ENCODE results near the gene CTRB2.

Gene CTRB2

DNA sequence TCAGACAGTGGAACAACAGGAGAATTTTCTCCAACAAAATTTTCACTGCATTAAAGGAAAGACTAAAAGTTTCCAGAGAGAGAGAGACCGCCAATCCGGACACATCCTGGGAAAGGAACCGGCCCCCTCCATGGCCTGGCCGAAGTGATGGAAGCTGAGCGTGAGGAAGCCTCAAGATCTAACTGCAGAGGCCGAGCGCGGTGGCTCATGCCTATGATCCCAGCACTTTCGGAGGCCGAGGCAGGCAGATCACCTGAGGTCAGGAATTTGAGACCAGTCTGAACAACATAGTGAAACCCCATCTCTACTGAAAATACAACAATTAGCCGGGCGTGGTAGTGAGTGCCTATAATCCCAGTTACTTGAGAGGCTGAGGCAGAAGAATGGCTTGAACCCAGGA, 3.9 kb downstream of the CTRB2 start:
- H3K27ac ChIP-seq, result no peak overlapping the region
- H3K27me3 ChIP-seq, result peaks cover 22% of the 10 kb centered on the region
- no peaks in the 10 kb centered on the region for H3K4me1 ChIP-seq (ENCODE audit: control insufficient read depth in 1 of 2, insufficient read depth in 1 of 2, low read depth in 1 of 2, low read length in 1 of 2)
- TF ChIP-seq, protein P1, sequence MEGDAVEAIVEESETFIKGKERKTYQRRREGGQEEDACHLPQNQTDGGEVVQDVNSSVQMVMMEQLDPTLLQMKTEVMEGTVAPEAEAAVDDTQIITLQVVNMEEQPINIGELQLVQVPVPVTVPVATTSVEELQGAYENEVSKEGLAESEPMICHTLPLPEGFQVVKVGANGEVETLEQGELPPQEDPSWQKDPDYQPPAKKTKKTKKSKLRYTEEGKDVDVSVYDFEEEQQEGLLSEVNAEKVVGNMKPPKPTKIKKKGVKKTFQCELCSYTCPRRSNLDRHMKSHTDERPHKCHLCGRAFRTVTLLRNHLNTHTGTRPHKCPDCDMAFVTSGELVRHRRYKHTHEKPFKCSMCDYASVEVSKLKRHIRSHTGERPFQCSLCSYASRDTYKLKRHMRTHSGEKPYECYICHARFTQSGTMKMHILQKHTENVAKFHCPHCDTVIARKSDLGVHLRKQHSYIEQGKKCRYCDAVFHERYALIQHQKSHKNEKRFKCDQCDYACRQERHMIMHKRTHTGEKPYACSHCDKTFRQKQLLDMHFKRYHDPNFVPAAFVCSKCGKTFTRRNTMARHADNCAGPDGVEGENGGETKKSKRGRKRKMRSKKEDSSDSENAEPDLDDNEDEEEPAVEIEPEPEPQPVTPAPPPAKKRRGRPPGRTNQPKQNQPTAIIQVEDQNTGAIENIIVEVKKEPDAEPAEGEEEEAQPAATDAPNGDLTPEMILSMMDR (IDR thresholded peaks at IDR 0.05), result no peak
- no peaks in the 10 kb centered on the region for H3K9me3 ChIP-seq
- no peak overlapping the region for H3K4me3 ChIP-seq (ENCODE audit: low read depth in 1 of 2, low read length in 1 of 2)
- no peaks in the 10 kb centered on the region for H3K36me3 ChIP-seq

DNA sequence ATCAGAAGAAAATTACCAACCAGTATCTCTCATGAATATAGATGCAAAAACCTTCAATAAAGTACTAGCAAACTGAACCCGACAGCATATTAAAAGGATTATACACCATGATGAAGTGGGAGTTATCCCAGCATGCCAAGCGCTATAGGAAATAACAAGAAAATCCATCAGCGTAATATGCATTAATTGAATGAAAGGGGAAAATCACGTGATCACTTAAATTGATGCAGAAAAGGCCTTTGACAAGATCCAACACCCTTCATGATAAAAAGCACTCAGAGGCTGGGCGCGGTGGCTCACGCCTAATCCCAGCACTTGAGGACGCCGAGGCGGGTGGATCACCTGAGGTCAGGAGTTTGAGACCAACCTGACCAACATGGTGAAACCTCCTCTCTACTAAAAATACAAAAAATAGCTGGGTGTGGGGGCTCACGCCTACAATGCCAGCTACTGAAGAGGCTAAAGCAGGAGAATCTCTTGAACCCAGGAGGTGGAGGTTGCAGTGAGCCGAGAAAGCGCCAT, 4.8 kb downstream of the CTRB2 start:
- no peaks in the 10 kb centered on the region for H3K4me1 ChIP-seq (ENCODE audit: control insufficient read depth in 1 of 2, insufficient read depth in 1 of 2, low read depth in 1 of 2, low read length in 1 of 2)
- no peak overlapping the region for H3K27ac ChIP-seq
- H3K9me3 ChIP-seq, result no peaks in the 10 kb centered on the region
- no peaks in the 10 kb centered on the region for H3K36me3 ChIP-seq
- TF ChIP-seq, protein P1 (IDR thresholded peaks at IDR 0.05), result no peak
- H3K27me3 ChIP-seq, result peaks cover 32% of the 10 kb centered on the region
- H3K4me3 ChIP-seq (ENCODE audit: low read depth in 1 of 2, low read length in 1 of 2), result no peak overlapping the region

DNA sequence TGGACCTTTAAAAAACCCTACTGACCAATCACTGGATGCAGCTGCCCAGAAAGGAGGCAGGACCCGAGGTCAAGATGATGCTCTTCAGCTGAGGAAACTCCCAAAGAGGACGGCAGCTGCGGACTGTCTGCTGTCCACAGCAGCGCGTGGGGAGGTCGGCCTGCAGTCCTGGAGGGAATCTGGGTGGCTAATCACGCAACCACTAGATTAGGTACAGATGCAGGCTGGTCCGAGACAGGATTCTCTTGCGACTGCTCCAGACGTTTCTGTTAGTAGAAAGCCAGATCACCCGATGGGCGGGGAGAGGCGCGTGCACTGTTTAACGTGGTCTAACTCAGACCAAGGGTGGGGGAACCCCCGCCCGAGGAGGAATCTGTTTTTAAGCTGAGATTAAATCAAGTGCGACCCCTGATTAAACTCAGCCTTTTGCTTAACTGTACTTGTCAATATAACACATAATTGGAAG, 8.8 kb downstream of the CTRB2 start:
- Histone ChIP-seq H3K27ac (no peak overlapping the region), H3K4me1 (ENCODE audit: control insufficient read depth in 1 of 2, insufficient read depth in 1 of 2, low read depth in 1 of 2, low read length in 1 of 2) (no peaks in the 10 kb centered on the region), H3K27me3 (peaks cover 61% of the 10 kb centered on the region), H3K4me3 (ENCODE audit: low read depth in 1 of 2, low read length in 1 of 2) (no peak overlapping the region), H3K9me3 (no peaks in the 10 kb centered on the region), H3K36me3 (no peaks in the 10 kb centered on the region)
- TF ChIP-seq, protein P1 (IDR thresholded peaks at IDR 0.05), result no peak

DNA sequence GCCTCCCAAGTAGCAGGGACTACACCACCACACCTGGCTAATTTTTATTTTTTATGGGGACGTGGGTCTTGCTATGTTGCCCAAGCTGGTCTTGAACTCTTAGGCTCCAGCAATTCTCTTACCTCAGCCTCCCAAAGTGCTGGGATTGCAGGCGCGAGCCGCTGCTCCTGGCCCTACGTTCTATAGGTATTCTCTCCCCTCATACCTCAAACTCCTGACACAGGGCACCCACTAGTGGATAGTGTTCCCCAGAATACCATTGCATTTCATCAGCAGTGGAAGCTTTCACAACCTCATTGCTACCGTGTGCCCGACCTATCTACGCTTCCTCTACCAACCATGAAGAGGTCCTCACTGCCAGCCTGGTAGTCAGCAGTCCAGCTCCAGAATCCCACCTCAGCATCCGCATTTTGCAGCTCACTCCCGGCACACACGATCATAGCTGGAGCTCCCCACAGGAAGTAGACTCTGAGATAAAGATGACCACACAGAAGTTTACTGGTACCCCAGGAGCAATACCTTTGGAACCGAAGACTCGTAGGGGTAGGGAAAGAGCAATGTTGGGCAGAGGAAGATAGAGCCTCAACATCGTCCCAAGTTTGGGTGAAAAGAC, 9.3 kb downstream of the CTRB2 start:
- Histone ChIP-seq H3K27ac (no peak overlapping the region), H3K36me3 (no peaks in the 10 kb centered on the region), H3K4me1 (ENCODE audit: control insufficient read depth in 1 of 2, insufficient read depth in 1 of 2, low read depth in 1 of 2, low read length in 1 of 2) (no peaks in the 10 kb centered on the region), H3K27me3 (peaks cover 61% of the 10 kb centered on the region), H3K4me3 (ENCODE audit: low read depth in 1 of 2, low read length in 1 of 2) (no peak overlapping the region), H3K9me3 (no peaks in the 10 kb centered on the region)
- TF ChIP-seq, protein P1 (IDR thresholded peaks at IDR 0.05), result no peak

DNA sequence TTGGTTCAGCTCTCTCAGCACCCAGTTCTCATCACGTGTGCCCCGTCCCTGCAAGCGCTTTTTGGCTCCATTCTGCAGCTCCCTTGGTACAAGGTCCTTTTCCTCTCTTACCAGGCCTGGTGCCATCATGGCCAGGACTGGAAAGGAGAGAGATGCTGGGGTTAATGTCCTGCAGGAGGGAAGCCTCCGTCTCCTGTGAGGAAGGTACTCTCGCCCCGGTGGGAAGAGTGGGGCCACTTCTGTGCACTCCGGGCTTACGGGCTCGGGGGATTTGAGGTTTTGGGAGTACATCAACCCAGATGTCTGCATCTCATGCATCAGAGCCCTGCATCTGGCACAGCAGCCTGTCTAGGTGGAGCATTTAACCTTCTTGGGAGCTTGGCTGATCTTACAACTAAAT, 10.1 kb downstream of the CTRB2 start:
- no peaks in the 10 kb centered on the region for H3K36me3 ChIP-seq
- no peak overlapping the region for H3K27ac ChIP-seq
- peaks cover 62% of the 10 kb centered on the region for H3K27me3 ChIP-seq
- H3K4me3 ChIP-seq (ENCODE audit: low read depth in 1 of 2, low read length in 1 of 2), result no peak overlapping the region
- no peaks in the 10 kb centered on the region for H3K9me3 ChIP-seq
- no peaks in the 10 kb centered on the region for H3K4me1 ChIP-seq (ENCODE audit: control insufficient read depth in 1 of 2, insufficient read depth in 1 of 2, low read depth in 1 of 2, low read length in 1 of 2)
- TF ChIP-seq, protein P1 (IDR thresholded peaks at IDR 0.05), result no peak

Data from neutrophil (primary cell).